Muscle layer of colon (tissue), 2 donors: ENCODE results near the gene CTPS2.
"Not testable (repeated sequence)": the region's sequence is repeated elsewhere in the genome, so short reads cannot be mapped to it uniquely, and the experiment has no call there.

Source experiments
- H3K27ac ChIP-seq: one replicate; pipeline ENCODE4 v1.7.0; 2013; ENCODE audit warnings: low read depth, mild to moderate bottlenecking, low read length, moderate library complexity
- H3K27me3 ChIP-seq, 2 donors: one replicate each; pipeline ENCODE4 v1.7.0; 2013; ENCODE audit warnings: low read length in 2 of 2, mild to moderate bottlenecking in 2 of 2; ENCODE audit not compliant: insufficient read depth in 2 of 2, control insufficient read depth in 1 of 2
- H3K36me3 ChIP-seq: one replicate; pipeline ENCODE4 v1.7.0; 2013; ENCODE audit warnings: mild to moderate bottlenecking, low read length; ENCODE audit not compliant: insufficient read depth
- H3K4me1 ChIP-seq: one replicate; pipeline ENCODE4 v1.7.0; 2013; ENCODE audit warnings: mild to moderate bottlenecking, low read length; ENCODE audit not compliant: insufficient read depth
- H3K4me3 ChIP-seq, 2 donors: one replicate each; pipeline ENCODE4 v1.7.0; 2013; ENCODE audit warnings: low read length in 2 of 2, low read depth in 1 of 2, mild to moderate bottlenecking in 1 of 2, moderate library complexity in 1 of 2
- H3K9ac ChIP-seq: one replicate; pipeline ENCODE4 v1.7.0; 2013; ENCODE audit warnings: low read length
- H3K9me3 ChIP-seq: one replicate; pipeline ENCODE4 v1.7.0; 2013; ENCODE audit warnings: mild to moderate bottlenecking, low read length
- donor health status: abdominal sarcoma.
- donor health status: Adenocarcinoma of cecum.

The CTPS2 gene

DNA sequence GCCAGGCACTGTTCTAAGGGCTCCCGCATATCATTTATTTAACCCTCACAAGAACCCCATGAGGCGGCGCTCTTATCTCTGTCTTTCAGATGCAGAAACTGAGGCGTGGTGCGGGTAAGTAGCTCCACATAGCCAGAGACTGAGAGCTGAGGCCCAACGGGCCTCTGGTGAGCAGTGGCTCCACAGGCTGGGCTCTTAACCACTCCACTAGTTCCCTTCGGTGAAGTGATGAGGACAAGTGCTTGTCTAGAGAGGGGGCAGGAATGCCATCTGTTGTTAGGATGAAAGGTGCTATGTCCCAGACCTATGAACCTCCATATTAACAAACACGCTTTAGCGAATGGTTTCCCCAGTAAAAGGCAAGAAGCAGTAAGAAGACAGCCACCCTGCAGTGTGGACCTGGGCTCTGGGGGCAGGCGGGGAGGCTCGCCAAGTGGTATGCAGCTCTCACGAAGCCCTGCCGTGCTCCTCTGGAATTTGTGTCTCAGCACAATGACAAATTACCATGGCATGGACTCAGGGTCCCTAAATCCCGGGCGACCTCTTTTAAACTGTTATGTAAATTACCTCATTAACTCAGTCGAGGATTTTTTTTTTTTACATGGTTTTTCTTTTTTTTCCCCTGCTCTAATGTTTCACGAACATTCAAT is 83.4 kb downstream of the CTPS2 start:
- Histone ChIP-seq H3K9me3 (no peaks in the 10 kb centered on the region), H3K36me3 (no peaks in the 10 kb centered on the region), H3K27me3 (peaks cover 0 to 4% of the 10 kb centered on the region in 2 donors), H3K4me1 (no peaks in the 10 kb centered on the region), H3K27ac (no peak overlapping the region), H3K9ac (no peak overlapping the region), H3K4me3 (no peak overlapping the region)

GRCh38 chrX:16628511-16628910 is 84.0 kb downstream of the CTPS2 start:
- not testable (repeated sequence) for H3K27me3 ChIP-seq, H3K4me3 ChIP-seq, H3K27ac ChIP-seq, H3K36me3 ChIP-seq, H3K4me1 ChIP-seq, H3K9me3 ChIP-seq, H3K9ac ChIP-seq

- H3K4me3 ChIP-seq = no peak overlapping the region
- H3K36me3 ChIP-seq = no peaks in the 10 kb centered on the region
- H3K27ac ChIP-seq = no peak overlapping the region
- no peaks in the 10 kb centered on the region for H3K4me1 ChIP-seq
- H3K27me3 ChIP-seq = no peaks in the 10 kb centered on the region
- H3K9ac ChIP-seq = no peak overlapping the region
- H3K9me3 ChIP-seq = no peaks in the 10 kb centered on the region
Measured at GRCh38 chrX:16619024-16619423, 93.4 kb downstream of the CTPS2 start.

GRCh38 chrX:16618422-16618821 is 94.0 kb downstream of the CTPS2 start:
- Histone ChIP-seq H3K9ac (no peak overlapping the region), H3K4me1 (no peaks in the 10 kb centered on the region), H3K27me3 (no peaks in the 10 kb centered on the region), H3K27ac (no peak overlapping the region), H3K9me3 (no peaks in the 10 kb centered on the region), H3K4me3 (no peak overlapping the region), H3K36me3 (no peaks in the 10 kb centered on the region)

DNA sequence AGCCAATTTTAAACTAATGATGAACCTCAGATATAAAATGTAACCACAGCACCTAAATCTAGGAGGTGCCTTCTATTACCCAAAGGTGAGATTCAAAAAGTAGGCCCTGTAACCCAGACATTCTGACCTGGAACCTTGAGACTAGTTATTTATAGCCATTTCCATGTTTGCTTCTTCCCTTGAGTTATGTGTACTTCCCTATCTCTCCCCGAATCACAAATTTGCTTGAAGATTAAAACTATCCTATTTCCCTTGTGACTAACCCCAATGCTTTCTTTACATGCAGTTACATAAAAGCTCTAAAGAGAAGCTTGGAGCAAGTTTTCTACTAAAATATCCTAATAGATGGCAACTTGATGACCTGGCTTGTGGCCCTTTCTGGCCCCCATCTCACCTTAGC is 95.1 kb downstream of the CTPS2 start:
- Histone ChIP-seq H3K27me3 (no peaks in the 10 kb centered on the region), H3K4me3 (no peak overlapping the region), H3K36me3 (no peaks in the 10 kb centered on the region), H3K4me1 (no peaks in the 10 kb centered on the region), H3K9ac (no peak overlapping the region), H3K9me3 (no peaks in the 10 kb centered on the region), H3K27ac (no peak overlapping the region)

DNA sequence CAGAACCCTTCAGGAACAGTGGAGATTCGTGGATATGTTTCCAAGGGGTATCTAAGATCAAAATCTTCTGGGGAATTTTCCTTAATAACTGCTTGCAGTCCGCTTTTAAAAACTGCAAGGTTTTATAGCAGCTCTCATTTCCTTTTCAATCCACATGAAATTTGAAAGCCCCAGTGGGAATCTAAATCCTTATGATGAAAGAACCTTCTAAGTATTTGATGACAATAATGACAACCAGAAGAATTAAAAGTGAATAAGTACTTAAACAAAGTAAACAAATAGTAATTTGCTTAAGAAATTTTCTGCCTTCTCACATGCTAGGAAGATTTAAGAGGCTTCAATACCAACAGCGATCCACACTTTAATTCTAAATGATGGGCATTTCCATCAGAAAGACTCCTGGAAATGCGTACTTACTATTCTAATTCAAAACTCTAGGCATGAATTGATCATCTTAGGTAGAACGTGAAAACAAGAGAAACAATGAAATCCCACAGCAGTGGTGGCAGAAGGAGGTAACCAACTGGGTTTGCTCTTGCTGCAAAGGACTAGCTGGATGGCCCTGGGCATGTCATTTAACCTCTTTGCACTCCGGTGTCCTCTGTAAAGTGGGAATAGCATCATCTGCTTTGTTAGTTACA is 100.1 kb downstream of the CTPS2 start:
- Histone ChIP-seq H3K4me1 (no peaks in the 10 kb centered on the region), H3K36me3 (no peaks in the 10 kb centered on the region), H3K9me3 (no peaks in the 10 kb centered on the region), H3K4me3 (no peak overlapping the region), H3K27me3 (no peaks in the 10 kb centered on the region), H3K9ac (no peak overlapping the region), H3K27ac (no peak overlapping the region)

- H3K4me1 ChIP-seq, H3K4me3 ChIP-seq, H3K36me3 ChIP-seq, H3K27ac ChIP-seq, H3K27me3 ChIP-seq, H3K9me3 ChIP-seq, H3K9ac ChIP-seq: not testable (repeated sequence)
Measured at GRCh38 chrX:16610654-16611053, 101.8 kb downstream of the CTPS2 start.

GRCh38 chrX:16610121-16610621 is 102.3 kb downstream of the CTPS2 start:
- Histone ChIP-seq H3K4me3 (no peak overlapping the region), H3K27ac (no peak overlapping the region), H3K36me3 (no peaks in the 10 kb centered on the region), H3K9ac (no peak overlapping the region), H3K4me1 (no peaks in the 10 kb centered on the region), H3K27me3 (no peaks in the 10 kb centered on the region), H3K9me3 (no peaks in the 10 kb centered on the region)

GRCh38 chrX:16606142-16606720 is 106.2 kb downstream of the CTPS2 start:
- Histone ChIP-seq H3K9me3 (no peaks in the 10 kb centered on the region), H3K4me1 (no peaks in the 10 kb centered on the region), H3K27ac (no peak overlapping the region), H3K36me3 (no peaks in the 10 kb centered on the region), H3K9ac (no peak overlapping the region), H3K4me3 (no peak overlapping the region), H3K27me3 (no peaks in the 10 kb centered on the region)

- Histone ChIP-seq H3K4me1 (no peaks in the 10 kb centered on the region), H3K27me3 (peaks cover 0 to 6% of the 10 kb centered on the region in 2 donors), H3K36me3 (no peaks in the 10 kb centered on the region), H3K27ac (no peak overlapping the region), H3K4me3 (no peak overlapping the region), H3K9ac (no peak overlapping the region), H3K9me3 (no peaks in the 10 kb centered on the region)
Measured at GRCh38 chrX:16604337-16604736, 108.1 kb downstream of the CTPS2 start.

- H3K9ac ChIP-seq = no peak overlapping the region
- peaks cover 0 to 6% of the 10 kb centered on the region in 2 donors for H3K27me3 ChIP-seq
- H3K36me3 ChIP-seq = no peaks in the 10 kb centered on the region
- H3K4me3 ChIP-seq = no peak overlapping the region
- H3K27ac ChIP-seq = no peak overlapping the region
- H3K4me1 ChIP-seq = no peaks in the 10 kb centered on the region
- no peaks in the 10 kb centered on the region for H3K9me3 ChIP-seq
Measured at GRCh38 chrX:16603822-16604221, 108.6 kb downstream of the CTPS2 start.

DNA sequence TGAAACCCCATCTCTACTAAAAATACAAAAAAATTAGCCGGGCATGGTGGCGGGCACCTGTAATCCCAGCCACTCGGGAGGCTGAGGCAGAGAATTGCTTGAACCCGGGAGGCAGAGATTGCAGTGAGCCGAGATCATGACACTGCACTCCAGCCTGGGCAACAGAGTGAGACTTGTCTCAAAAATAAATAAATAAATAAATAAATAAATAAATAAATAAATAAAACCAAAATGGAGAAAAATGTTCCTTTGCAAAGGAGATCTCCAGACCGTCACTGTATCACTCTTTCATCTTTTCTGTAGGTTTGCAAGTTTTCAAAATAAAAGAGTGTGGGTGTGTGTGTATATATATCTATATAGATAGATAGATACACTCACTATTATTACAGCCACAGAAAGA is 109.2 kb downstream of the CTPS2 start:
- H3K4me3 ChIP-seq, H3K36me3 ChIP-seq, H3K27ac ChIP-seq, H3K4me1 ChIP-seq, H3K9me3 ChIP-seq, H3K9ac ChIP-seq, H3K27me3 ChIP-seq: not testable (repeated sequence)
